Heart left ventricle (tissue), 16 donors: ENCODE data around the gene EXOC5. TPM values are rescaled to one million over a fixed set of nuclear protein-coding genes. Genes with fewer than 3 reads are reported as not detected.
A peak's percentile ranks its signal among the peaks of the same experiment; 100 is the strongest.
"Not testable (repeated sequence)": the region's sequence is repeated elsewhere in the genome, so short reads cannot be mapped to it uniquely, and the experiment has no call there.

ENCODE experiments used
- ATAC-seq, 4 donors: fragments of 200-7000 bp; cut with Tn5 transposase; one replicate each; pipeline ENCODE4 v1.9.1; 2020 to 2022; ENCODE audit warnings: moderate library complexity in 4 of 4, mild to moderate bottlenecking in 3 of 4, moderate number of reproducible peaks in 1 of 4
- DNase-seq, 5 donors: peaks; one replicate each; pipeline ENCODE4 v3.0.0-alpha.2; 2020
- H3K27ac ChIP-seq, 12 donors: fragments of 200-600 bp; sonication (generic) in 4 of 12; one replicate each; pipeline versions ENCODE4 v1.5.0 to v1.8.0; 2016 to 2022; ENCODE audit warnings: mild to moderate bottlenecking in 2 of 12
- H3K27me3 ChIP-seq, 9 donors: fragments of 200-600 bp; sonication (generic) in 2 of 9; one replicate each; pipeline versions ENCODE4 v1.5.1 to v1.8.0; 2016 to 2022; ENCODE audit warnings: mild to moderate bottlenecking in 3 of 9
- H3K36me3 ChIP-seq, 9 donors: fragments of 200-600 bp; sonication (generic) in 2 of 9; one replicate each; pipeline versions ENCODE4 v1.5.0 to v1.8.0; 2018 to 2022; ENCODE audit warnings: mild to moderate bottlenecking in 2 of 9
- H3K4me1 ChIP-seq, 12 donors: fragments of 200-600 bp; sonication (generic) in 4 of 12; one replicate each; pipeline versions ENCODE4 v1.5.0 to v1.8.0; 2016 to 2022; ENCODE audit warnings: mild to moderate bottlenecking in 3 of 12
- H3K4me3 ChIP-seq, 12 donors: fragments of 200-600 bp; sonication (generic) in 4 of 12; one replicate each; pipeline versions ENCODE4 v1.5.0 to v1.8.0; 2017 to 2022; ENCODE audit warnings: mild to moderate bottlenecking in 9 of 12, moderate library complexity in 4 of 12
- H3K9me3 ChIP-seq, 12 donors: fragments of 200-600 bp; sonication (generic) in 4 of 12; one replicate each; pipeline versions ENCODE4 v1.5.0 to v1.8.0; 2016 to 2022; ENCODE audit warnings: mild to moderate bottlenecking in 1 of 12
- CTCF ChIP-seq, 12 donors: fragments of 200-600 bp; sonication (generic) in 4 of 12; IDR thresholded peaks; one replicate each; pipeline versions ENCODE4 v1.5.0 to v1.8.0; 2018 to 2022; ENCODE audit warnings: antibody characterized with exemption in 12 of 12, mild to moderate bottlenecking in 5 of 12
- POLR2A ChIP-seq, 2 donors: fragments of 450-650 bp; IDR thresholded peaks; one replicate each; pipeline ENCODE4 v1.6.1; 2017; ENCODE audit warnings: antibody characterized with exemption in 2 of 2, mild to moderate bottlenecking in 2 of 2, moderate library complexity in 2 of 2
- WGBS, 4 donors: extraction: QIAGEN DNeasy Blood & Tissue Kit in 2 of 4; methylation state at CpG; one replicate each; pipeline versions ENCODE4 v1.1.5 to v1.1.7; 2013 to 2018; 5-methylcytosine and 5-hydroxymethylcytosine counted together
- intact Hi-C, 10 donors: fragments of 100-400 bp; cut with DNase I; formaldehyde crosslinking; loops; one replicate each; pipeline versions ENCODE4 v1.11.1 to v1.14.2; 2022
- polyA plus RNA-seq, 2 donors: library from polyadenylated mRNA; stranded (reverse); fragments of 200-250 nt; gene quantifications; one replicate each; pipeline ENCODE4 v1.2.3, GENCODE V29; 2013
- total RNA-seq, 9 donors: library from RNA; depleted of rRNA in 2 of 9; stranded (reverse); fragments of >200 nt in 2 of 9; fragmentation: NEBNext Ultra II Directional in 3 of 9; extraction: Animal tissue kit (Norgen Biotek cat#: 25700) in 3 of 9; gene quantifications; one replicate each; pipeline versions ENCODE4 v1.1.0 to v1.2.4, GENCODE V29; 2016 to 2023
- donor health status: ischemic (EF 13 %, LVEDD 7.1; RV severe dilation, severe dysfunction).
- donor health status: healthy with polysubstance abuse.
- donor health status: DM: no; HTN: yes; CAD: no.
- donor health status: DM: no; HTN: no; CAD: no.
- donor health status: ischemic (EF 25% LVEDD 6.9; RV normal size, moderate dysfunction).
- donor health status: ischemic (EF 25% LVEDD 5.7; RV mildly dilated, moderate dysfunction).
- donor health status: healthy.
- donor health status: DM: yes; HTN: yes; CAD: no.
- donor health status: ischemic (EF 35%, LVEDD 5.7; RV mildly dilated, moderate dysfunction).
- donor health status: nonischemic (EF 11% LVEDD 7.7; RV severe dilation, severe dysfunction).
- donor health status: DM: yes; HTN: yes; CAD: no.
- donor health status: PGD.
- donor health status: ischemic (EF 29% LVEDD 5.4; RV normal size, mild dysfunction).
- donor health status: nonischemic (EF 23%, LVEDD 6.1; RV moderate dilation, normal function).

EXOC5 gene
- total and polyA plus RNA-seq, 11 donors, result 6.1 to 74.8 (median 52.7) TPM

- Histone ChIP-seq H3K4me1 (no peaks in the 10 kb centered on the region), H3K36me3 (peaks cover 0 to 60% (median 30%) of the 10 kb centered on the region in 9 donors), H3K27ac (no peak overlapping the region), H3K4me3 (no peak overlapping the region), H3K27me3 (no peaks in the 10 kb centered on the region), H3K9me3 (no peaks in the 10 kb centered on the region)
- ATAC-seq (no peak), DNase-seq (no peak)
- intact Hi-C loops, result loop anchor here in 2 of 10 donors (5.0 to 10.0 kb wide), 2 partner anchors 519 to 711 kb away; no protein-coding TSS in a partner anchor
- WGBS, 4 donors, result 92 to 95% (median 94%) methylated on average over 5 of the region's 5 CpGs
- TF ChIP-seq CTCF (IDR thresholded peaks at IDR 0.05) (no peak), POLR2A (IDR thresholded peaks at IDR 0.05) (no peak)
Measured at GRCh38 chr14:57205938-57206337, 62.8 kb downstream of the EXOC5 start.

GRCh38 chr14:57202672-57203071 lies 66.0 kb downstream of the EXOC5 start:
- not testable (repeated sequence) for H3K4me1 ChIP-seq, H3K9me3 ChIP-seq, H3K27ac ChIP-seq, DNase-seq, H3K27me3 ChIP-seq, H3K4me3 ChIP-seq, ATAC-seq
- TF ChIP-seq CTCF (IDR thresholded peaks at IDR 0.05), result peak in 10 of 12 donors; percentile 12 to 53 (median 38)
- intact Hi-C loops, result loop anchor here in 3 of 10 donors (5.0 to 10.0 kb wide), 2 partner anchors 708 to 710 kb away; no protein-coding TSS in a partner anchor
- H3K36me3 ChIP-seq, result peaks cover 0 to 27% (median 4%) of the 10 kb centered on the region in 9 donors

GRCh38 chr14:57199921-57200320 lies 68.8 kb downstream of the EXOC5 start:
- DNase-seq (no peak), ATAC-seq (no peak)
- no peaks in the 10 kb centered on the region for H3K9me3 ChIP-seq
- H3K27me3 ChIP-seq, result peaks cover 0 to 5% (median 0%) of the 10 kb centered on the region in 9 donors
- TF ChIP-seq POLR2A (IDR thresholded peaks at IDR 0.05) (no peak), CTCF (IDR thresholded peaks at IDR 0.05) (no peak)
- 88 to 95% (median 94%) methylated on average over 6 of the region's 6 CpGs for WGBS, 4 donors
- no peak overlapping the region for H3K27ac ChIP-seq
- no peak overlapping the region for H3K4me3 ChIP-seq
- intact Hi-C loops, result loop anchor here in 4 of 10 donors (5.0 to 10.0 kb wide), 2 partner anchors 705 to 708 kb away; no protein-coding TSS in a partner anchor
- H3K36me3 ChIP-seq, result peaks cover 0 to 1% (median 0%) of the 10 kb centered on the region in 9 donors
- no peaks in the 10 kb centered on the region for H3K4me1 ChIP-seq

GRCh38 chr14:57189070-57189469 lies 79.6 kb downstream of the EXOC5 start:
- DNase-seq (no peak), ATAC-seq (no peak)
- Histone ChIP-seq H3K4me1 (no peaks in the 10 kb centered on the region), H3K4me3 (no peak overlapping the region), H3K27ac (no peak overlapping the region), H3K9me3 (no peaks in the 10 kb centered on the region), H3K36me3 (no peaks in the 10 kb centered on the region), H3K27me3 (peaks cover 0 to 8% (median 0%) of the 10 kb centered on the region in 9 donors)
- TF ChIP-seq POLR2A (IDR thresholded peaks at IDR 0.05) (no peak), CTCF (IDR thresholded peaks at IDR 0.05) (peak in 2 of 12 donors; percentile 13)
- WGBS, 4 donors, result 69 to 80% (median 75%) methylated on average over 7 of the region's 7 CpGs
- intact Hi-C loops, result loop anchor here in 2 of 10 donors (2.0 to 10.0 kb wide), 2 partner anchors 694 to 698 kb away; no protein-coding TSS in a partner anchor
